Cardiac fibroblast (primary cell): ENCODE measurements around the gene CEP112.

Source experiments
- DNase-seq, 2 donors: peaks; one replicate each; pipeline versions ENCODE4 v3.0.0 to v3.0.0-alpha.2; 2010; ENCODE audit warnings: low read depth in 2 of 2
- H3K4me3 ChIP-seq, 2 donors: replicated peaks in 1 of 2; 1 replicate in 1 of 2; 2 replicates in 1 of 2; pipeline ENCODE4 v1.5.1; 2011; ENCODE audit warnings: low read depth in 2 of 2, low read length in 2 of 2, mild to moderate bottlenecking in 2 of 2, moderate library complexity in 1 of 2
- TF ChIP-seq, protein P1 (sequence below): IDR thresholded peaks from one replicate; pipeline ENCODE4 v1.5.1; 2011; ENCODE audit warnings: low read depth, mild to moderate bottlenecking, low read length, inconsistent platforms

The CEP112 gene

DNA sequence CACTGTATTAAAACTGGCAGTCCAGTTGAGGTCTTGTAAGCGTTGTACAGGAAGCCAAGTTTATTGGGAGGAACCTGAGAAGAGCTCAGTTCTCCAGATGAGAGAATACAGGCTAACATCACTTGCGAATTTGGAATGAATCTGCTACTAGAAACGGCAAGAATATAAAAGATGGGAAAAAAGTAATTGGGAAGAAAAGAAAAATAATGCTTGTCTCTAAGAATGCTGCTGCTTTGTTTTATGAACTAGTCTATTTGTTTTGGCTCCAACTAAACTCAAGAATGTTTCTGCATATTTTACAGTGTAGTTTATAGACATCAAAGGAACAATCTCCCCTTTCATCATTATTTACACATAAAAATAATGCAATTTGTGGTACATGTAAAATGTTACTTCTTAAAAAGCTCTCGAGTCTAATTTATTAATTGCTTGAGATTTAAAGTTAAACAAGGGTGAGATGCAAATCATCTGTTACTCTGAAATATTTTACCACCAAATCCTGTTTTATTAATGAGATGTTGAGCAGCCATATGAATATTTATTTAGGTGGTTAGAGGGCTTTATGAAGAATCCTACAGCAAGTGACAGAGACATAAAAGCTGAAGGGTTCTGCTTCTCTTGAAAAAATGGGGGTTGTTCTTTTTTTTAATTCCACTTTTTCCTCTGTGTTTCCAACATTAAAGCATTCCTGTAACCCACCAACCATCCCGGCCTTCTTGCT lies 468.3 kb downstream of the CEP112 start:
- H3K4me3 ChIP-seq: no peak overlapping the region
- TF ChIP-seq, protein P1, sequence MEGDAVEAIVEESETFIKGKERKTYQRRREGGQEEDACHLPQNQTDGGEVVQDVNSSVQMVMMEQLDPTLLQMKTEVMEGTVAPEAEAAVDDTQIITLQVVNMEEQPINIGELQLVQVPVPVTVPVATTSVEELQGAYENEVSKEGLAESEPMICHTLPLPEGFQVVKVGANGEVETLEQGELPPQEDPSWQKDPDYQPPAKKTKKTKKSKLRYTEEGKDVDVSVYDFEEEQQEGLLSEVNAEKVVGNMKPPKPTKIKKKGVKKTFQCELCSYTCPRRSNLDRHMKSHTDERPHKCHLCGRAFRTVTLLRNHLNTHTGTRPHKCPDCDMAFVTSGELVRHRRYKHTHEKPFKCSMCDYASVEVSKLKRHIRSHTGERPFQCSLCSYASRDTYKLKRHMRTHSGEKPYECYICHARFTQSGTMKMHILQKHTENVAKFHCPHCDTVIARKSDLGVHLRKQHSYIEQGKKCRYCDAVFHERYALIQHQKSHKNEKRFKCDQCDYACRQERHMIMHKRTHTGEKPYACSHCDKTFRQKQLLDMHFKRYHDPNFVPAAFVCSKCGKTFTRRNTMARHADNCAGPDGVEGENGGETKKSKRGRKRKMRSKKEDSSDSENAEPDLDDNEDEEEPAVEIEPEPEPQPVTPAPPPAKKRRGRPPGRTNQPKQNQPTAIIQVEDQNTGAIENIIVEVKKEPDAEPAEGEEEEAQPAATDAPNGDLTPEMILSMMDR: no peak
- peak; percentile 37 to 61 for DNase-seq

DNA sequence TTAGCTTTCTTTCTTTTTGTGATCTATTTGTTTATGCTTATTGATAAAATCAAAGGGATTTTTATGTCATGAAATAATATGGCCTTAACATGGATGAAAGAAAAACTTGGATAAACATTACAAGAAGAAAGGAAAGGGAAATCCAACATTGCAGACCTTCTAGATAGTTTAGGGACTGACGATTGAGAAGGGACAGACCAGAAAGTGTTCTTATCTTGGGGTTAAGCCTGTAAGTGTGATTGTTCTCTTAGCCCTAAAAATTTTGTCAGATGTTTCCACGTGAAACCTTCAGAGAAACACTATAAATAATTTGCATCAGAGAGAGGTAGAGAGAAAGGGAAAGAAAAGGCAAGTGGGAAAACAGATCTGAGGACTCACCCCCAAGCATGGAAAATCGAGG lies 473.3 kb downstream of the CEP112 start:
- DNase-seq: no peak
- TF ChIP-seq, protein P1: no peak
- no peak overlapping the region for H3K4me3 ChIP-seq

DNA sequence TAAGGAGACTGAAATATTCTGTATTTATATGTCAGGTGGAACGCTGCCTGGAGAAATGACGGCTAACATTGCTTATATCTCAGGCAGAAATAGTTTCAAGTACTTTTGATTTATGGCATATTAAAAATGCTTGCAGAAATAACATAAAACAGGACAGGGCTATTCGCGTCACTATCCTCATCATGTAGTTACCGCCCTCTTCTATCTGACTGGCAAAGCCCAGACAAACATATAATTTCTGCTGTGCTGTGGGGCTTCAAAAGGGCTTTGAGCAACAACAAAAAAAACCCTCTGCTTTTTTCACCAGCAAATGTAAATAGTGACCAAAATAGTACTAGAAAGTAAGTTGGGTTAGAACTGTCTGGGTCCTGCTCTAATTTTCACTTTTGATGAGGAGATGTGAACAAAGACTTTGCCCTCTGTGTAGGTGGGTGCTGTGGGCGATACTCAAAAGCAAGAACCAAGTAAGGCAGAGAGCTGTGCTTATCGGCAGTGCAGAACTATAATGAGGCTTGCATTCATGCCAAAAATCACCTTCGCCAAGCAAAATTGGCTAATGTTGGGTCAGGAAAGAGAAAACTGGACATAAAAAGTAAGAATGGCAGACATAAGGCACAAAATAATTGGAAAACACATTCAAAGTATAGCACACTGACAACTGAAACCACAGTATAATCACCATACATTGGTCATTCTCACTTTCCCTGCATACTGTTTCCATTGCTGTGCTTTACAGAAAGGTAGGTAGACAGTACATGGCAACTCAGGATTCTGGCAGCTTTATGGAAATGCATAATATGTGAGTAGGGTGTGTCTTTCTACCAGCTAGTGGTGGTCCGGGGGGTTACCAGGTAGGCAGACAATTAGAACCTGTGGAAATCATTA lies 479.3 kb downstream of the CEP112 start:
- no peak overlapping the region for H3K4me3 ChIP-seq
- no peak for DNase-seq
- TF ChIP-seq, protein P1: no peak

DNA sequence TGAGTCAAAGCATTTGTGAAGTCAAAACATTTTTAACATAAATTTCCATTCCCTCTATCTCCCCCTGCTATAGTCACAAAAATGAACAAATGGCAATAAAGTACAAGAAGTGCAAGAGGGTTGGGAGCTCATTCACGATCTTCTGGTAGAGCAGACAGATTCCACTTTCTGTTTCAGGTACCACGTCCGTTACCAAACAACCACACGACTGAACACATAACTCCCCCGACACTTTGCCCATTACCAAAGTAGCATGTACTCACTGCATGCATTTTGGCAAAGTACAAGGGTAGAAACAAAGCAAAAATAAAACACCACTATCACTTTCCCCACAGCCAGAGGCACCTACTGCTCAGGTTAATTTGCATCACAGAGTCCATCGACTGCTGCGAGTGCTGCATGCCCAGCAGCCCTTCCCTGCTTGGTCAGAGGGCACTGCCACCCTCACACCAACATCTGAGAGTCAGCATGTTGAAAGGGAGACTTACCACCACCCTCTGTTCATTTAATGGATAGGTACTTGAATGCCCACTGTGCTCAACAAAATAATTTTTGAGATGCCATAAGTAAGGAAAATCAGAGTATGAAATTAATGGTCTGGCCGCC lies 480.2 kb downstream of the CEP112 start:
- no peak for DNase-seq
- H3K4me3 ChIP-seq: no peak overlapping the region
- TF ChIP-seq, protein P1: no peak

DNA sequence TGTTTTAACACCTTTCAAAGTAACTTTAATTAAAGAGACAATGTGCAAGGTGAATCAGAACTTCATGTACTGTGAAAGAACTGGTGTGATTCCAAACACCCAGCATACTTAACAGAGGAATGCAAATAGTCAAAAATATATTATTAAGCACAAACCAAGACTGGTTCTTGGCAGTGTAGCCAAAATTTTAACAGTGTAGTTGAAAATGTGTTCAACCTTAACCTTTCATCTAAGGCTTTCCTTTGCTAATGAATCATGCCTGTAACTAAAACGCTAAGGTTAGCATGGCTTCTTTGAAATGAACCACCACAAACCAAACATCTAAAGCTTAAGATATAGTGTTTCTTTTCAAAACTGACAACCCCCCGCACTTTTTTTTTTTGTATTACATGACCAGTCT lies 484.2 kb downstream of the CEP112 start:
- H3K4me3 ChIP-seq: no peak overlapping the region
- TF ChIP-seq, protein P1: no peak
- no peak for DNase-seq

- H3K4me3 ChIP-seq: no peak overlapping the region
- DNase-seq: no peak
- TF ChIP-seq, protein P1: no peak
These were observed 487.2 kb downstream of the CEP112 start for GRCh38 chr17:65704731-65705130.
